A673 (cell line): ENCODE results near the gene HLA-DQA1. TPM values are rescaled to one million over a fixed set of nuclear protein-coding genes. Genes with fewer than 3 reads are reported as not detected.
"Not testable (repeated sequence)": the region's sequence is repeated elsewhere in the genome, so short reads cannot be mapped to it uniquely, and the experiment has no call there.

Experiments used
- BruUV-seq: library from RNA; stranded (reverse); fragments of 400-500 nt; replicated peaks from 2 replicates; lab custom pipeline; 2021; lab: Mats Ljungman, UMichigan
- CTCF ChIA-PET: fragments of 300-600 bp; sonication (Branson Sonifier 250); formaldehyde crosslinking; loops from one replicate; lab custom pipeline; 2022; ENCODE audit warnings: antibody characterized with exemption; lab: Charles Lee
- POLR2A ChIA-PET: fragments of 300-600 bp; sonication (Branson Sonifier 250); formaldehyde crosslinking; loops from one replicate; lab custom pipeline; 2022; ENCODE audit warnings: antibody characterized with exemption; ENCODE audit not compliant: low non-redundant PET; lab: Charles Lee
- DNase-seq: peaks from one replicate; pipeline ENCODE4 v3.0.0-alpha.2; 2015; ENCODE audit warnings: low spot score
- H3K27ac ChIP-seq: fragments of 200-600 bp; sonication (generic); 2 replicates; pipeline ENCODE4 v1.5.1; 2016; ENCODE audit warnings: mixed run types, low read depth, mild to moderate bottlenecking, mixed read lengths, antibody characterized with exemption, low read length; ENCODE audit not compliant: poor library complexity, severe bottlenecking
- H3K27me3 ChIP-seq: fragments of 200-600 bp; sonication (generic); replicated peaks from 2 replicates; pipeline ENCODE4 v1.6.1; 2017; ENCODE audit warnings: mixed run types, low read depth, mild to moderate bottlenecking, mixed read lengths, antibody characterized with exemption, low read length; ENCODE audit not compliant: insufficient read depth, poor library complexity
- H3K36me3 ChIP-seq: fragments of 200-600 bp; sonication (generic); 2 replicates; pipeline ENCODE4 v1.6.1; 2016; ENCODE audit warnings: mixed run types, mild to moderate bottlenecking, mixed read lengths, antibody characterized with exemption, low read length; ENCODE audit not compliant: insufficient read depth, poor library complexity, severe bottlenecking
- H3K4me1 ChIP-seq: fragments of 200-600 bp; sonication (generic); 2 replicates; pipeline ENCODE4 v1.6.1; 2017; ENCODE audit warnings: mixed run types, mild to moderate bottlenecking, mixed read lengths, antibody characterized with exemption, low read length; ENCODE audit not compliant: insufficient read depth, poor library complexity, severe bottlenecking
- H3K4me3 ChIP-seq: fragments of 200-600 bp; sonication (generic); 2 replicates; pipeline ENCODE4 v1.5.1; 2016; ENCODE audit warnings: low read depth, mixed run types, mild to moderate bottlenecking, mixed read lengths, low read length; ENCODE audit not compliant: poor library complexity, severe bottlenecking
- H3K9me3 ChIP-seq: fragments of 200-600 bp; sonication (generic); 2 replicates; pipeline ENCODE4 v1.6.1; 2016; ENCODE audit warnings: mixed run types, low read depth, mild to moderate bottlenecking, mixed read lengths, antibody characterized with exemption, low read length; ENCODE audit not compliant: poor library complexity, severe bottlenecking
- CTCF ChIP-seq: fragments of 300-800, 200-600 bp; sonication (generic); conservative IDR thresholded peaks from 2 replicates; pipeline ENCODE4 v1.5.1; 2017; ENCODE audit warnings: low read depth, mild to moderate bottlenecking, antibody characterized with exemption, low read length, moderate library complexity, mixed read lengths
- EZH2 ChIP-seq: fragments of 200-600 bp; sonication (generic); IDR thresholded peaks from 2 replicates; pipeline ENCODE4 v1.6.1; 2017; ENCODE audit warnings: borderline replicate concordance, low read depth, mild to moderate bottlenecking, mixed read lengths, antibody characterized with exemption, low read length; ENCODE audit not compliant: poor library complexity, severe bottlenecking
- intact Hi-C: fragments of 100-400 bp; cut with micrococcal nuclease; formaldehyde crosslinking; loops from one replicate; pipeline ENCODE4 v1.10.0; 2022; ENCODE audit not compliant: unreplicated experiment
- total RNA-seq: library from RNA; stranded (reverse); gene quantifications from 2 replicates; pipeline ENCODE4 v1.2.3, GENCODE V29; 2021

The HLA-DQA1 gene
- total RNA-seq, 1 experiment from 2014 or later = not detected

GRCh38 chr6:32638532-32639219 is 1.5 kb downstream of the HLA-DQA1 start:
- TF ChIP-seq CTCF (no peak), EZH2 (no peak)
- H3K9me3 ChIP-seq = no peaks in the 10 kb centered on the region
- CTCF ChIA-PET = no interaction called here
- H3K36me3 ChIP-seq = no peaks in the 10 kb centered on the region
- H3K4me1 ChIP-seq = no peaks in the 10 kb centered on the region
- intact Hi-C loops = no loop called here
- no peaks in the 10 kb centered on the region for H3K27me3 ChIP-seq
- DNase-seq = no peak
- H3K27ac ChIP-seq = no peak overlapping the region
- BruUV-seq = no TSS peak
- H3K4me3 ChIP-seq = no peak overlapping the region
- POLR2A ChIA-PET = no interaction called here

DNA sequence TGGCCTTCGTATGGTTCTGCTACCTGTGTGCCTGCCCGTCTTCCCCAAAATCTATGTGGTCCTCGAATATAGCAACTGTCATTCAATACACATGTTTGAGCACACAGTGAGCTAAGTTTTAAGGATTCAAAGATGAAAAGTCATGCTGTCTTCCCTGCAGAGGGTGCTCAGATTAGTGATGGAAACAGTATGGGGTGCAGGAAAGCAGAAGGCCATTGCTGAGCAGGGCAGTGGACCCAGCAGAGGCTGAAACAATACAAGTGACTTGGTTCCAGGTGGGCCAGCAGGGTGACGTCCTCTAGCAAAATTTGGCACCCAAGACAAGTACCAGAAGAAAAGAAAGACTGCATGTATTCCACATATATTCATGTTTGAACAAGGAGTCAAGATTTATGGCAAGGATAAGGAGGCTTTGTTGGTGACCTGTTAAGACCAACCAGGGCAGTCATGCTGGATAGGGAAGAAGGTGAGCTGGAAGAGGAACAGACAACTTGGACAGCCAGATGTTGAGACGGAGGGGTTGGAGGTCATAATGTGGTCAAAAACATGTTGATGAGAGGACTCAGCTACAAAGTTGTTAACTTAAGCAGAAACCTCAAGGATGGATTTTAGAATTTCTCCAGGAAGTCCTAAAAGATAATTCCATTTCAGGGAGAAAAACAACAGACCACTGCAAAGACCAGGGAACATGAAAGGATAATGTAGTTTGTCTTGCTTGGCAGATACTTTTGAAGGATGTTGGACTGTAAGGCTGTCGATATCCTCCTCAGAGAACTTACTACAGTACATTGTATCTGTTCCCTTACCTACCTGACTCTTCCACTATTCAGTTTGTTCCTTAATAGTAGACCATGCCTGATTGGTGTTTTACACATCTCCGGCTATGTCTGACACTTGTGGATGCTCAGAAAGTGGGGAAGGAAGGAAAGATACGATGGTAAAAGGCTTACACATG is 2.5 kb downstream of the HLA-DQA1 start:
- CTCF ChIA-PET = no interaction called here
- no peak for TF ChIP-seq CTCF
- no peak for TF ChIP-seq EZH2

GRCh38 chr6:32641122-32641521 is 3.9 kb downstream of the HLA-DQA1 start:
- H3K27ac ChIP-seq = no peak overlapping the region
- intact Hi-C loops = no loop called here
- CTCF ChIA-PET = no interaction called here
- no peak overlapping the region for H3K4me3 ChIP-seq
- H3K4me1 ChIP-seq = no peaks in the 10 kb centered on the region
- H3K27me3 ChIP-seq = no peaks in the 10 kb centered on the region
- no TSS peak for BruUV-seq
- H3K36me3 ChIP-seq = no peaks in the 10 kb centered on the region
- POLR2A ChIA-PET = no interaction called here
- no peak for DNase-seq
- H3K9me3 ChIP-seq = no peaks in the 10 kb centered on the region
- TF ChIP-seq EZH2 = no peak
- TF ChIP-seq CTCF = no peak

More for the DNA sequence above, 2.5 kb downstream of the HLA-DQA1 start:
- no peak overlapping the region for H3K4me3 ChIP-seq
- no peaks in the 10 kb centered on the region for H3K4me1 ChIP-seq
- H3K36me3 ChIP-seq = no peaks in the 10 kb centered on the region
- H3K27ac ChIP-seq = no peak overlapping the region
- H3K27me3 ChIP-seq = no peaks in the 10 kb centered on the region
- no TSS peak for BruUV-seq
- H3K9me3 ChIP-seq = no peaks in the 10 kb centered on the region
- intact Hi-C loops = no loop called here
- no peak for DNase-seq
- POLR2A ChIA-PET = no interaction called here

GRCh38 chr6:32641785-32642719 is 4.8 kb downstream of the HLA-DQA1 start:
- BruUV-seq, H3K4me3 ChIP-seq, CTCF ChIA-PET, H3K4me1 ChIP-seq, intact Hi-C loops, H3K27me3 ChIP-seq, H3K36me3 ChIP-seq, H3K9me3 ChIP-seq, DNase-seq, POLR2A ChIA-PET, H3K27ac ChIP-seq: not testable (repeated sequence)
